ENCODE data around the gene NPTN. TPM values are rescaled to one million over a fixed set of nuclear protein-coding genes. Genes with fewer than 3 reads are reported as not detected.

NPTN gene
- total RNA-seq, 1 experiment from 2014 or later, result 90.9 TPM

- ChIA-PET CTCF (interaction anchor here (0.9 to 1.3 kb wide), 2 partner anchors 10 to 19 kb away, joined by 3 read pairs; no protein-coding TSS in a partner anchor), POLR2A (no interaction called here), RAD21 (ENCODE audit: low non-redundant PET in 1 of 2, low total read pairs in 2 of 2, uncharacterized antibody in 2 of 2, unreplicated experiment in 2 of 2) (no interaction called here)
- TF ChIP-seq POLR2A (IDR thresholded peaks at IDR 0.05; ENCODE audit: borderline replicate concordance, extremely low read depth, insufficient read depth, insufficient read length), result no peak
- no peak for TF ChIP-seq FOSL1 (IDR thresholded peaks at IDR 0.05; ENCODE audit: low read depth)
- TF ChIP-seq REST (IDR thresholded peaks at IDR 0.05; ENCODE audit: low read depth), result no peak
- no peak for TF ChIP-seq EGR1 (IDR thresholded peaks at IDR 0.05; ENCODE audit: low read depth)
- TF ChIP-seq JUND (IDR thresholded peaks at IDR 0.05), result no peak
- Histone ChIP-seq H3K27me3 (ENCODE audit: insufficient read depth, low read length) (no peaks in the 10 kb centered on the region), H3K9ac (ENCODE audit: low read length) (no peak overlapping the region), H3K4me2 (ENCODE audit: low read length) (no peak overlapping the region), H3K4me3 (replicated peaks in 1 of 2; ENCODE audit: low read depth in 1 of 2, low read length in 2 of 2) (no peak overlapping the region), H3K9me3 (ENCODE audit: control insufficient read depth in 1 of 2, insufficient read depth in 1 of 2, low read depth in 1 of 2, low read length in 2 of 2) (no peaks in the 10 kb centered on the region), H3K9me2 (ENCODE audit: insufficient read depth) (no peaks in the 10 kb centered on the region), H2AFZ (ENCODE audit: low read depth, low read length, poor library complexity, severe bottlenecking) (no peak overlapping the region), H4K20me1 (ENCODE audit: insufficient read depth) (no peaks in the 10 kb centered on the region), H3K36me3 (ENCODE audit: control insufficient read depth in 1 of 2, insufficient read depth in 2 of 2, low read length in 2 of 2) (no peaks in the 10 kb centered on the region), H3K27ac (ENCODE audit: low read depth, low read length) (no peak overlapping the region), H3K79me2 (ENCODE audit: insufficient read depth, low read length) (peaks cover 15% of the 10 kb centered on the region), H3K4me1 (ENCODE audit: control insufficient read depth in 1 of 2, insufficient read depth in 2 of 2, low read length in 2 of 2) (peaks cover 7 to 27% of the 10 kb centered on the region in 2 experiments; a peak in 3 of 4 replicates)
- intact Hi-C loops (cut with micrococcal nuclease), result no loop called here
- no peak for DNase-seq (ENCODE audit: low read depth, low spot score)
- no peak for ATAC-seq
- no TSS peak for BruUV-seq (replicated peaks)
Observed at GRCh38 chr15:73681063-73681462, 47.9 kb upstream of the NPTN start.

GRCh38 chr15:73680549-73680948, 47.4 kb upstream of the NPTN start:
- no peak overlapping the region for H3K4me3 ChIP-seq (replicated peaks in 1 of 2; ENCODE audit: low read depth in 1 of 2, low read length in 2 of 2)
- TF ChIP-seq, protein P1, sequence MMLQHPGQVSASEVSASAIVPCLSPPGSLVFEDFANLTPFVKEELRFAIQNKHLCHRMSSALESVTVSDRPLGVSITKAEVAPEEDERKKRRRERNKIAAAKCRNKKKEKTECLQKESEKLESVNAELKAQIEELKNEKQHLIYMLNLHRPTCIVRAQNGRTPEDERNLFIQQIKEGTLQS (IDR thresholded peaks at IDR 0.05), result no peak
- TF ChIP-seq EZH2phosphoT487 (IDR thresholded peaks at IDR 0.05; ENCODE audit: borderline replicate concordance) (no peak), SP1 (IDR thresholded peaks at IDR 0.05; ENCODE audit: low read depth) (no peak), ZNF274 (IDR thresholded peaks at IDR 0.05; ENCODE audit: low read depth, low read length) (no peak), JUND (IDR thresholded peaks at IDR 0.05) (no peak), EZH2 (IDR thresholded peaks at IDR 0.05) (no peak), MAX (IDR thresholded peaks at IDR 0.05) (no peak), POLR2AphosphoS5 (IDR thresholded peaks at IDR 0.05; ENCODE audit: low read depth, low read length) (no peak), SIN3A (IDR thresholded peaks at IDR 0.05; ENCODE audit: low read depth) (no peak)

More at GRCh38 chr15:73680549-73680948, 47.4 kb upstream of the NPTN start:
- no peak overlapping the region for H3K27ac ChIP-seq (ENCODE audit: low read depth, low read length)
- no peaks in the 10 kb centered on the region for H3K27me3 ChIP-seq (ENCODE audit: insufficient read depth, low read length)
- H3K79me2 ChIP-seq (ENCODE audit: insufficient read depth, low read length), result peaks cover 10% of the 10 kb centered on the region
- H3K9me2 ChIP-seq (ENCODE audit: insufficient read depth), result no peaks in the 10 kb centered on the region
- DNase-seq (ENCODE audit: low read depth, low spot score) (no peak), ATAC-seq (no peak)
- H3K9me3 ChIP-seq (ENCODE audit: control insufficient read depth in 1 of 2, insufficient read depth in 1 of 2, low read depth in 1 of 2, low read length in 2 of 2), result no peaks in the 10 kb centered on the region
- CTCF ChIA-PET, result interaction anchor here (0.9 to 1.3 kb wide), 2 partner anchors 11 to 19 kb away, joined by 3 read pairs; no protein-coding TSS in a partner anchor
- BruUV-seq (replicated peaks), result no TSS peak
- RAD21 ChIA-PET (ENCODE audit: low non-redundant PET in 1 of 2, low total read pairs in 2 of 2, uncharacterized antibody in 2 of 2, unreplicated experiment in 2 of 2), result no interaction called here
- H3K4me2 ChIP-seq (ENCODE audit: low read length), result no peak overlapping the region
- POLR2A ChIA-PET, result no interaction called here
- no peak overlapping the region for H3K9ac ChIP-seq (ENCODE audit: low read length)
- H4K20me1 ChIP-seq (ENCODE audit: insufficient read depth), result no peaks in the 10 kb centered on the region
- intact Hi-C loops (cut with micrococcal nuclease), result no loop called here
- no peaks in the 10 kb centered on the region for H3K36me3 ChIP-seq (ENCODE audit: control insufficient read depth in 1 of 2, insufficient read depth in 2 of 2, low read length in 2 of 2)
- H2AFZ ChIP-seq (ENCODE audit: low read depth, low read length, poor library complexity, severe bottlenecking), result no peak overlapping the region
- peaks cover 2 to 22% of the 10 kb centered on the region in 2 experiments; a peak in 3 of 4 replicates for H3K4me1 ChIP-seq (ENCODE audit: control insufficient read depth in 1 of 2, insufficient read depth in 2 of 2, low read length in 2 of 2)

Data from HCT116 (cell line).